GM12874 (cell line): ENCODE data around the gene VPS37B.

Source experiments
- TF ChIP-seq, protein P1 (sequence below): IDR thresholded peaks from 2 replicates; pipeline ENCODE4 v1.5.1; 2011; ENCODE audit warnings: low read depth, mild to moderate bottlenecking, control low read depth, low read length, moderate library complexity; ENCODE audit not compliant: insufficient read depth

VPS37B gene

DNA sequence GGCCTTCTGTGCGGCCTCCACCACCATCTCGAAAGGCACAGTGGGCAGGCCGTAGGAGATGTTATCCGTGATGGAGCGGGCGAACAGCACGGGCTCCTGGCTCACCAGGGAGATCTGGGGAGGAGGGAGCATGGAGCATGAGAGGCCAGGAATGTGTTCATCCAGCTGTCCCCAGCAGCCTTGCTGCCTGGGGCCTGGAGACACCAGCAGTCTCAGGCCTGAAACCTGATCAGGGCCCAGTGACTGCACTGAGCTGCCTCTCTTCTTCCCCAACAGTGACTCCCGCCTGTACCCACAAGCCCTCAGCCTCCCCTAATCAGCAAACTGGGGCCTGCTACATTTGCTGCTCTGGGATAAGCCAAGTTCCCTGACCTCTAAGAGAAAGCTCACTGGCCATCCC lies 39.4 kb upstream of the VPS37B start:
- TF ChIP-seq, protein P1, sequence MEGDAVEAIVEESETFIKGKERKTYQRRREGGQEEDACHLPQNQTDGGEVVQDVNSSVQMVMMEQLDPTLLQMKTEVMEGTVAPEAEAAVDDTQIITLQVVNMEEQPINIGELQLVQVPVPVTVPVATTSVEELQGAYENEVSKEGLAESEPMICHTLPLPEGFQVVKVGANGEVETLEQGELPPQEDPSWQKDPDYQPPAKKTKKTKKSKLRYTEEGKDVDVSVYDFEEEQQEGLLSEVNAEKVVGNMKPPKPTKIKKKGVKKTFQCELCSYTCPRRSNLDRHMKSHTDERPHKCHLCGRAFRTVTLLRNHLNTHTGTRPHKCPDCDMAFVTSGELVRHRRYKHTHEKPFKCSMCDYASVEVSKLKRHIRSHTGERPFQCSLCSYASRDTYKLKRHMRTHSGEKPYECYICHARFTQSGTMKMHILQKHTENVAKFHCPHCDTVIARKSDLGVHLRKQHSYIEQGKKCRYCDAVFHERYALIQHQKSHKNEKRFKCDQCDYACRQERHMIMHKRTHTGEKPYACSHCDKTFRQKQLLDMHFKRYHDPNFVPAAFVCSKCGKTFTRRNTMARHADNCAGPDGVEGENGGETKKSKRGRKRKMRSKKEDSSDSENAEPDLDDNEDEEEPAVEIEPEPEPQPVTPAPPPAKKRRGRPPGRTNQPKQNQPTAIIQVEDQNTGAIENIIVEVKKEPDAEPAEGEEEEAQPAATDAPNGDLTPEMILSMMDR: no peak

DNA sequence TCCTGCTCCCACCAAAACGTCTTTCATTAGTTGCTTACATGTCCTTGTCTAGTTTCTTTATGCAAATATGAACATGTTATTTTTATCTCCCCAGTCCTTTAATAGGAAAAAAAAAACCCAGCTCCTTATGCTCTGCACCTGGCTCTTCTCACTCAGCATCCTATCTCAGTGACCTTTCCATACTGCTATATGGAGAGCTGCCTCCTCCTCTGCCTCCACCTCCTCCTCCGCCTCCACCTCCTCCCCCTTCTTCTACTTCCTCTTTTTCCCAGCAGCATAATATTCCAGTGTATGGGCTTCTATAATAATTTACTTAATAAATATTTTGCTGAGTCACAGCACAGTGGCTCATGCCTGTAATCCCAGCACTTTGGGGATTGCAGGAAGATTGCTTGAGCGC lies 38.8 kb upstream of the VPS37B start:
- TF ChIP-seq, protein P1: no peak

DNA sequence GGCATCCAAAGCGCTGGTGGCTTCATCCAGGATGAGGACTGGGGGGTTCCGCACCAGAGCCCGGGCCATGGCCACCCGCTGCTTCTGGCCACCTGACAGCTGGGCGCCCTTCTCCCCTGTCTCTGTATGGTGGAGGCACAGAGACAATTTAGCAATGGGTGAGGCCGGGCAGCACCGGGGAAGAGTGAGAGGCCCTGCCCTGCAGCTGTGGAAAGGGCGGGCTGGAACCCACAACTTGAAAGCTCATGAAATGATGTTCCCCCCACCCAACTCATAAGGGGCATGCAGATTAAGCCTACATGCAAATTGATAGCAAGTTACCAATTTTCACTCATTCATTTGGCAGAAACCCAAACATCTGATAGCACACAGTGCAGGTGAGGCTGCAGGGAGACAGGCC lies 36.3 kb upstream of the VPS37B start:
- TF ChIP-seq, protein P1: no peak

DNA sequence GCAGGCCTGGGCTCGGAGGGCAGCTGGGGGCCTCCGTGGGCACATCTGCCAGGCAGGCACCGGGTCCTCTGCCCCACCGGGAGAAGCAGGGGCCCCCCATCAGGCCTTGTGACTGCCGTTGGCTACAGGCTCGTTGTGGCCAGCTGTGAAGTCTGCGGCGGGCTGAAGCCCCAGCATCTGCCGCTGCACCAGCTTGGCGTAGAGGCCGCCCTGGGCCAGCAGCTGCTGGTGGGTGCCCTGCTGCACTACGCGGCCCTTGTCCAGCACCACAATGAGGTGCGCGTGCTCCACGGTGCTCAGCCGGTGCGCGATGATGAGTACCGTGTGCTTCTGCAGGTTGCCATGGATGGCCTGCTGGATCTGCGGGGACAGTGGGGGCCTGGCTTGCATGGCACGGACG lies 33.9 kb upstream of the VPS37B start:
- TF ChIP-seq, protein P1: no peak

DNA sequence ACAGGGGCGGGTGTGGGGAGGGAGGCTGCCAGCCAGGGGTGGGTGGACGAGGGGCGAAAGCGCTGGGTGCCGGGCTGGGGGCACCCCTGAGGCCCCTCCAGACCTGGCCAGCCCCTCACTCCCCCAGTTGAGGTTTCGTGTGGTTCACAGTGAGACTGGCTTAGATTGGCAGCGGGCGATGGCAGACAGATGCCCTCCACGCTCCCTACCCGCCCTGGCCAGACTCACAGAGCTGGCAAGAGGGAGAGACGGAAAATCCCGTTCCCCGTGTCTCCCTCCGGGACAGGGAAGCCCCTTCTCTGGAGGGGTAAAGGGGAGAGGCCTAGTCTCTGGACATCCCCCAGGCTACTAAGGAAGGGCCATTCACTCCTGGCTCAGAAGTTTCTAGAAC lies 33.2 kb upstream of the VPS37B start:
- TF ChIP-seq, protein P1: no peak

DNA sequence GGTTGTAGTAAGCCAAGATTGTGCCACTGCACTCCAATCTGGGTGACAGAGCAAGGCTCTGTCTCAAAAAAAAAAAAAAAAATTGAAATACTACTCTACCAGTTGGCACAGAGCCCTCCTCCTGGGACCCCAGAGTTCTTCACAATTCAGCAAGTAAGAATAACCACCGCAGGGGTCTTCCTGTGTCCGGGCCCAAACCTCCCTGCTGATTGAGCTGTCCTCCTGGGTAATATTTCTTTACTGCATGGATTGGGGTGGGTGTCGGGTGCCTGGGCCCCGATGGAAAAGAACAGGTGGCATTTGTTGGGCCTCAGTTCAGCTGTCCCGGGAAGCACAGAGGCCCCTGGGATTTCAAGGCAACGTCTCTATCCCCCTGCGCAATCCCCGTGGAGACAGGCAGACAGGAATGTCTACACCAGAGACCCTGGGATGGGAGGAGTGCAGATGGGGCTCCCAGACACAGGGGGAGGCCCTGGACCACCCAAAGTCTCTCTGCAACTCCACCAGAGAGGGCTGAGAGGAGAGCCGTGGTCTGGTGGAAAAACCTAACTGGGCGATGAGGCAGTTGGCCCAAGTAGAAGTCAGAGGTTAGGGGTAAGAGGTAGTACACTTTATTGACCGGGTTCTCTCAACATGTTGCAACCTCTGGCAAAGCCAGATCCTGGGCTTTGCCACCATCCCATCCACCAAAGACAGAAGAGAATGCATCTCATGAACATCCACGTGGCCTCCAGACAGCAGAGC lies 32.7 kb upstream of the VPS37B start:
- TF ChIP-seq, protein P1: no peak

DNA sequence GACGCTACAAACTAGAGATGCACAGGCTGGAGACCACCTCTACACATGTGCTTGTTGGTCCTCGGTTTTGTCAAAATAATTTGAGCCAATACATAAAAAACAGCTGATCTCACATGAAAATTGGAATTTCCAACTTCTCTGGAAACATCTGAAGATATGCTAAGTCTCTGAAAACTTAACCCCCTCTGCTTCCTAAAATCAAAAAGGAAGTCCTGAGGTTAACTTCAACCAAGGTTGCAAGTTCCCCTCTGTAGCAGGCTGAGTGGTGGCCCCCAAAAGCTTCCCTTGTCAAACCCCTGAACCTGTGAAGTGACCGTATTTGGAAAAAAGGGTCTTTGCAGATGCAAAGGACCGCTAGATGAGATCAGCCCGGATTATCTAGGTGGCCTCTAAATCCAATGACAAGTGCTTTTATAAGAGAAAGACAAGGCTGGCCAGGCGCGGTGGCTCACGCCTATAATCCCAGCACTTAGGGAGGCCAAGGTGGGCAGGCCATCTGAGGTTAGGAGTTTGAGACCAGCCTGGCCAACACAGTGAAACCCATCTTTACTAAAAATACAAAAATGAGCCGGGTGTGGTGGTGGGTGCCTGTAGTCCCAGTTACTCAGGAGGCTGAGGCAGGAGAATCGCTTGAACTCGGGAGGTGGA lies 32.0 kb upstream of the VPS37B start:
- TF ChIP-seq, protein P1: no peak
